Brain microvascular endothelial cell (primary cell): ENCODE measurements around the gene GDE1.

Source experiments
- DNase-seq: peaks from one replicate; pipeline ENCODE4 v3.0.0-alpha.2; 2020
- H3K27ac ChIP-seq: fragments of 250-450 bp; sonication (Bioruptor Pico); 2 replicates; pipeline ENCODE4 v1.5.1; 2020; ENCODE audit warnings: mild to moderate bottlenecking, moderate library complexity
- H3K27me3 ChIP-seq: fragments of 250-450 bp; sonication (Bioruptor Pico); replicated peaks from 2 replicates; pipeline ENCODE4 v1.5.1; 2020; ENCODE audit warnings: mild to moderate bottlenecking
- H3K36me3 ChIP-seq: fragments of 250-450 bp; sonication (Bioruptor Pico); replicated peaks from 2 replicates; pipeline ENCODE4 v1.5.1; 2020; ENCODE audit warnings: mild to moderate bottlenecking
- H3K4me3 ChIP-seq: 2 replicates; pipeline ENCODE4 v1.5.1; 2011; ENCODE audit warnings: low read depth, mild to moderate bottlenecking, control low read depth, low read length, moderate library complexity
- CTCF ChIP-seq: IDR thresholded peaks from 2 replicates; pipeline ENCODE4 v1.5.1; 2011; ENCODE audit warnings: low read depth, mild to moderate bottlenecking, moderate library complexity, low read length, control low read depth, inconsistent platforms; ENCODE audit errors: missing control alignments
- in situ Hi-C: cut with HindIII; loops from 2 replicates; pipeline ENCODE4 v1.10.0; 2017; ENCODE audit warnings: low sequenced_read_pairs, low pct_ligation_motif_present

The GDE1 gene

GRCh38 chr16:19542138-19542821 is 20.4 kb upstream of the GDE1 start:
- H3K27me3 ChIP-seq = no peaks in the 10 kb centered on the region
- in situ Hi-C loops = no loop called here
- H3K27ac ChIP-seq = no peak overlapping the region
- peaks cover 19% of the 10 kb centered on the region for H3K36me3 ChIP-seq
- no peak overlapping the region for H3K4me3 ChIP-seq
- no peak for TF ChIP-seq CTCF
- DNase-seq = no peak

GRCh38 chr16:19540241-19540970 is 18.5 kb upstream of the GDE1 start:
- DNase-seq = no peak
- H3K4me3 ChIP-seq = no peak overlapping the region
- H3K27me3 ChIP-seq = no peaks in the 10 kb centered on the region
- no peak overlapping the region for H3K27ac ChIP-seq
- in situ Hi-C loops = no loop called here
- no peak for TF ChIP-seq CTCF
- peaks cover 22% of the 10 kb centered on the region for H3K36me3 ChIP-seq

- no peak overlapping the region for H3K4me3 ChIP-seq
- TF ChIP-seq CTCF = no peak
- DNase-seq = no peak
- H3K27me3 ChIP-seq = no peaks in the 10 kb centered on the region
- in situ Hi-C loops = no loop called here
- H3K36me3 ChIP-seq = peaks cover 6% of the 10 kb centered on the region
- no peak overlapping the region for H3K27ac ChIP-seq
Measured at GRCh38 chr16:19532601-19533000, 10.7 kb upstream of the GDE1 start.

- peaks cover 2% of the 10 kb centered on the region for H3K36me3 ChIP-seq
- no peak for DNase-seq
- no peak overlapping the region for H3K4me3 ChIP-seq
- in situ Hi-C loops = no loop called here
- H3K27ac ChIP-seq = no peak overlapping the region
- no peaks in the 10 kb centered on the region for H3K27me3 ChIP-seq
- TF ChIP-seq CTCF = no peak
Measured at GRCh38 chr16:19528666-19529065, 6.8 kb upstream of the GDE1 start.

GRCh38 chr16:19527161-19527560 is 5.3 kb upstream of the GDE1 start:
- Histone ChIP-seq H3K27me3 (no peaks in the 10 kb centered on the region), H3K4me3 (no peak overlapping the region), H3K36me3 (peaks cover 2% of the 10 kb centered on the region), H3K27ac (no peak overlapping the region)
- in situ Hi-C loops = no loop called here
- no peak for DNase-seq
- no peak for TF ChIP-seq CTCF
